GM18520 (cell line): ENCODE data around the gene LRTM2.

Source experiments
- ATAC-seq: cut with Tn5 transposase; IDR thresholded peaks from one replicate; pipeline ENCODE4 v1.9.1; 2021; ENCODE audit not compliant: unreplicated experiment

The LRTM2 gene

DNA sequence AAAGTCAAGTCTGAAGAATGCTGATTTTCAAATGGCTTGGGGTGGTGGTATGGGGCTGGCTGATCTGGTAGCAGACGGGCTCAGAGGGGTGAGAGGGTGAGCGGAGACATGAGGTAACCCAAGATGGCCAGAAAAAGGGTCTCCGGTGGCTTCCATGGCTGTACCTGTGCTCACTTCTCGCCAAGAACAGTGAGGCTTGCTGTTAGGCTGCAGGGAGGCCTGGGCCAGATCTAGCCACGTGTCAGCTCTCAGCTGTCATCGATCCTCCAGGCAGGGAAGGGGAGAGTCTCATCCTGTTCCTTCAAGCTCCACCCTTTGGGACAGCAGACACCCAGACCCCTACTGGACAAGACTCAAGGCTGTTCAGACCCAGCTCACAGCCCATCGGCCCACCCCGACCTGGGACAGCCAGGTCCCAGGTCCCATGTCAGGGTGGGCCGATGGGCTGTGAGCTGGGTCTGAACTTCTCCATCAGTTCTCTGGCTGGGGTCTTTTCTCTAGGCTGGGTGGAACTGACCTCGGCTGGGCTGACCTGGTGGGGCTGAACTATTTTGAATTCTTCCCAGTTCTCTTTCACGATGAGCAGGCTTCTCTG, 9.0 kb downstream of the LRTM2 start:
- no peak for ATAC-seq

DNA sequence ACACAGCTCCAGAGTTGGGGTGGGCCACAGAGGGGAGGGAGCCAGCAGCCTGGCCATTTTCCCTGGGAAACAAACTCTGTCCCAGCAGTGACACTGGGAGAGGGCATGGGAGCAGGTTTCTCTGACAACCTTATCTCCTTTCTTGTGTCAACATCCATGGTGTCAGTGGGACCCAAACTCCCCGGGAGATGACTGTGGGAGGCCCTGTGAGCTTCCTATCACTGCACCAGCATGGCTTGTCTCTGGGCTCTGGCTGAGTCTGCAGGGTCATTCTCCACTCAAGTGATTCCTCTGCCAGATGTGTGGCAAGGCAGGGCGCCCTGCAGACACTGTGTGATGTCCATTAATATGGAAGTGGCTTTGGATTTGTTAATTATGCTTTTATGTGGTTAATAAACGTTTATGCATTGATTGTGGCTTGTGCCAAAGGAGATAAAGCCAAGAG, 10.1 kb downstream of the LRTM2 start:
- no peak for ATAC-seq

DNA sequence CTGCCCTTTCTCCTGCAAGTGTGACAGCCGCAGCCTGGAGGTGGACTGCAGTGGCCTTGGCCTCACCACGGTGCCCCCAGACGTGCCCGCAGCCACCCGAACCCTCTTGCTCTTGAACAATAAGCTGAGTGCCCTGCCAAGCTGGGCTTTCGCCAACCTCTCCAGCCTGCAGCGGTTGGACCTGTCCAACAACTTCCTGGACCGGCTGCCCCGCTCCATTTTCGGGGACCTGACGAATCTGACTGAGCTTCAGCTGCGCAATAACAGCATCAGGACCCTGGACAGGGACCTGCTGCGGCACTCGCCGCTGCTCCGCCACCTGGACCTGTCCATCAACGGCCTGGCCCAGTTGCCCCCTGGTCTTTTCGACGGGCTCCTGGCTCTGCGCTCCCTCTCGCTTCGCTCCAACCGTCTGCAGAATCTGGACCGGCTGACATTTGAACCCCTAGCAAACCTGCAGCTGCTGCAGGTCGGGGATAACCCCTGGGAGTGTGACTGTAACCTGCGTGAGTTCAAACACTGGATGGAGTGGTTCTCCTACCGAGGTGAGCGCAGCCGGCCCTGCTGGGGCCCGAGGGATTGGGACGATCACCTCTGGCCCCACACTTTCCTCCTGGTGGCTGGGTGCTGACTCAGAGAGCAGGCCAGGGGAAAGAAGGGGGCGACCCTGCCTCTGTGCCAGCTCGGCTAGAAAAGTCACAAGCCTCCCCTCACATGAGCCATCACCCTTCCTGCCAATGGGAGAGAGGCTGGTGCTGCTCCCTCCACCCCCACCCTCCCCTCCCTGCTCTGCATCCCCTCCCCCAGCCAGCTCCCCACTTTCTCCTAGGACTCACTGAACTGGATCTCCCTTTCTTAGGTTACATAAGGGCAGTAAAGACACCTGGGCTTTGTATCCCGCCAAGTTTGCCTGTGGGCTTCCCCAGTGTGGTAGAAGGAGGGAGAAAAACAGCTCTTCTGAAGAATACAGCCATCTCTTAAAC, 10.9 kb downstream of the LRTM2 start:
- no peak for ATAC-seq

DNA sequence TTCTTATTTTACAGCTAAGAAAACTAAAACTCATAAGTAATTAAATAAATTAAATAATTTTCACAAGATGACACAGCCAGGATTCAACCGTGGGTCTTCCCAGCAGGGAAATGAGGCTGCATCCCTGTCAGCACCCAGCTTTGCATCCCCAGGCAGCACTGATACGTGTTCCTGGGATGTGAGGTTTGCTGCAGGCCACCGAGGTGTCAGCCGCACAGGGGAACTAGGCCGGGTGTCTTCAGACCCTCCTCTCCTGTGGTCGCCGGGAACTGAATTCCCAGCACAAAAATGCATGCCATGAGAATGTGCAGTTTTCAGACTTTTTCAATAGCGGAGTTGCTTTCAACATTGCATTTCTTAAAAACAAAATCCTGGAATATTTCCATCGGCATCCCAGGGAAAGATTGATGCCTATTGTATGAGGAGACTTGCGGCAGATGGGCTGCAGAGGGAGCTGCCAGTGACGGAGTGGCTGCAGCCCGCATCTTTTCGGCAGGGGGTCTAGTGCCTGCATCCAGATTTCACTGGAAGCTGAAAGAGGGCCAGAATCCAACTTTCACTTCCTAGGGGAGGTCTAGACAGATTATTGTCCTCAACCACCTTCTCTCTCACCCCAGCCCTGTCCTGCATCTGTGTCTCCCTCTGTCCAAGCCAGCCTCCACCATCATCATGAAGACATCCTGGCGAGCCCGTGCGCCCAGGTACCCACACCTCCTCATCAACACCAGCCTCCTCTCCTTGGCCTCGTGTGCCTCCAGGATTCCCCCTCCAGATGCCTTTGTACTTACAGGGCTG, 12.6 kb downstream of the LRTM2 start:
- ATAC-seq, result no peak

DNA sequence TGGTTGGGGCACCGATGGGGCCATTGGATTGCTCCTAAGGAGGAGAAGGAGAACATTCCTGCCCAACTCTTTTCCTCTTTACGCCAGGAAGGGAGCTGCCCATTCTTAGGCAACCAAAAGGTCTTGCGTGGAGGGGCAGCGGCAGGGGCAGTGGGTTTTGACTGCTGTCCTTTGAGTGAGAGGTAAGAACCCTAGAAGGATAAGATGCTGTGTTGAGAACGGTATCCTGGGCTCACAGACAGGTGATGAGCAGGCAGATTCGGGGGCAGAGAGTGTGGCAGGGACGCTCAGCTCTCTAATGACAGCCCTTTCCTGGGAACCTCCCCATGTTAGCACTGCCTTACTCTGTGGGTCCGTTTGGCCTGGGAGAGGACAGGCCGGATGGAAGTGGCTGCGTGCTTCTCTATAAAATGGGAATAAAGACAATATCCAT, 13.2 kb downstream of the LRTM2 start:
- ATAC-seq, result no peak

DNA sequence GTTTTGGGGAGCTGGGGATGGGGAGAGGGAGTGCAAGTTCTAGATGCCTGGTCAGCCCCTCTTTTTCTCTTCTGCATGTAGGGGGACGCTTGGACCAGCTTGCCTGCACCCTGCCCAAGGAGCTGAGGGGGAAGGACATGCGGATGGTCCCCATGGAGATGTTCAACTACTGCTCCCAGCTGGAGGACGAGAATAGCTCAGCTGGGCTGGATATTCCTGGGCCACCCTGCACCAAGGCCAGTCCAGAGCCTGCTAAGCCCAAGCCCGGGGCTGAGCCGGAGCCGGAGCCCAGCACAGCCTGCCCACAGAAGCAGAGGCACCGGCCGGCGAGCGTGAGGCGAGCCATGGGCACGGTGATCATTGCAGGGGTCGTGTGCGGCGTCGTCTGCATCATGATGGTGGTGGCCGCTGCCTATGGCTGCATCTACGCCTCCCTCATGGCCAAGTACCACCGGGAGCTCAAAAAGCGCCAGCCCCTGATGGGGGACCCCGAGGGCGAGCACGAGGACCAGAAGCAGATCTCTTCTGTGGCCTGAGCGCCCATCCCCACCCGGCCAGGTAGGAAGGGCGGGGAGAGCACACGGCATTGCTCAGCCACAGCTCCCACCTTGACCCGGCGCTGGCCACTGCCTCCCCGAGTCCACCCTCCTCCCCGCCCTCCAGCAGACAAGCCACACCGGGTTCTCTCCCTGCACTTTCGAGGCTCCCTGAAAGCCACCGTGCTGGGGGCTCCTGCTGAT, 14.0 kb downstream of the LRTM2 start:
- no peak for ATAC-seq

DNA sequence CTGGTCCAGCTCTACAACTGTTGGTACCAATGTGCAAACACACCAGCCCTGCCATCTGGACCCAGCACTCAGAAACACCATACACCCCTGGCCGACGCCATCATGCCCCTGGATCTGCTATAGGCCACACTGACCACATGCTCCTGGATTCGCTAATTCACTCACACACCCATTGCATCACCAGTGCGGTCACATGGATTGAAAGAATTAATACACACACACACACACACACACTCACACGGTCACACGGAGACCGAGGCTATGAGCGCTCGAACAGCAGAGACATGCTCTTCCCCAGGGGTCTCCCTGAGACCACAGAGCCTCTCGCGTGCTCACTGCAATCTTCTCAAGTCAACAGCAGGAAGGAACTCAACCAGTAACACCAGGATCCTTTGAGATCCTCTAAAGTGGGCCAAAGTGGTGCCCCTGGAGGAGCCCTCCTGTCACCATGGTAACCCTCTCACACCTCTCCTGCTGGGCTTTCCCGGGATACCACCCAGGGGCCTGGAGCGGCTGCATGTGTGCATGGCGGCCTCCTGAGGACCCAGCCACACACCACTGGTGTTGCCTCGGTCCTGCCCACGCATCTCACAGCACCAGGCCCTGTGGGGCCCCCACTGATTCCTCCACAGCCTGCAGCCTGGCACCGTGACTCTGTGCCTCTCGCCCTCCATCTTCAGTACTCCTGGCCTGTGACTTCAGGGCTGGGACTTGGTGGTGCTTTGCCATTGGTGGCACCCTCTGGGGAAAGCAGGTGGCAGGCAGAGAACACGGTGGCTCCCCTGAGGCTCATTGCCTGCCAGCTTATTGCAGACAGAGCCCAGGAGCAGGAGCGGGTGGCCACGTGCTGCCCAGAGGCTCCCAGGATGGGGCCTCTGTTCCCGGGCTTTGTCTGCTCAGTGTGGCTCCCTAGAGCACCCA, 15.1 kb downstream of the LRTM2 start:
- ATAC-seq, result no peak

DNA sequence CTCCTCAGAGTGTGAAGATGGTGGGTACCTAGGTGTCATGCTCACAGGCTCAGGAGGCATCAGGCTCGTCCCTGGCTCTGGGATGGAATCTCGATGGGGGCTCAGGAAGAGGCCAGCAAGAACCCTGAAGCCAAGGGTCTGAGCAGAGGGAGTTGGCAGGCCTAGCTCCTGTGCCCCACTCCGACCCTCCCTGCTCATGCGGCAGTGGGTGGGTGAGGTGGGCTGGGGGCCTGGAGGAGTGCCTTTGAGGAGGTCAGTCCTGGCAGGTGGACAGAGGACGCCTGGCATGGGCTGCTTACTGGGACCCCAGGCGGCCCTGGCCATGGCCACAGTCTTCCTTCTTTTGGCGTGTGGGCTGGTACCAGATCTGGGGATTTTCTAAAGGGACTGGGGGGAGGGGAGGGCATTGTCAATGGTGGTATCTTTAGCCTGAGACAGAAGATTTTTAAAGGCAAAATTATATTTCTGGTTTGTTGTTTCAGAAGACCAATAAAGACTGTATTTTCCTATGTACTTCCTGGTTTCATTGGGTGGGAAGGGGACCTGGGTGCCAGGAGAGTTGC, 16.0 kb downstream of the LRTM2 start:
- ATAC-seq, result no peak

DNA sequence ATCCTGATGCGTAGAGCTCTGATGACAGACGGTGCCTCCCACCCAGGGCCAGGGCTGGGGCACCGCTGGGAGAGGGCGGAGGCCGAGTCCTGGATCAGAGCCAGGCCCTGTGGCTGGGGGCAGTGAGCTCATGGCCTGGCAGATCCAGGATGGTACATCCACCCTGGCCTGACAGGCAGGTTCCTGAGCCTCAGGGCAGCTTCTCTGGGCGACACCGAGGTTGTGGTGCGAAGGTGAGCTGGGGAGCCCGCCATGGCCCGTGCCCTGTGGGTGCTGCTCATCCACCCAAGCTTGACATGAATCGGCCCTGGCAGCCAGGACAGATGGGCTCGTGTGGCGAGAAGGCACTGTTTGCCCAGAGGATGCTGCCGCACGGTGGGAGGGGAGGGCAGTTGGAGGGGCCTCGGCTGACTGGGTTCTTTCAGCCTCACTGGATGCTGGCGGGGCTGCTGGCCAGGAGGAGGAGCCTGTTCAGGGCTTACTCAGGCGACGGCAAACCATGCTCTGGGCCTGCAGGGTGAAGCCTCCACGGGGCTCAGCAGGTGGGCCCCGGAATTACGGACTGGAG, 16.6 kb downstream of the LRTM2 start:
- ATAC-seq, result no peak

DNA sequence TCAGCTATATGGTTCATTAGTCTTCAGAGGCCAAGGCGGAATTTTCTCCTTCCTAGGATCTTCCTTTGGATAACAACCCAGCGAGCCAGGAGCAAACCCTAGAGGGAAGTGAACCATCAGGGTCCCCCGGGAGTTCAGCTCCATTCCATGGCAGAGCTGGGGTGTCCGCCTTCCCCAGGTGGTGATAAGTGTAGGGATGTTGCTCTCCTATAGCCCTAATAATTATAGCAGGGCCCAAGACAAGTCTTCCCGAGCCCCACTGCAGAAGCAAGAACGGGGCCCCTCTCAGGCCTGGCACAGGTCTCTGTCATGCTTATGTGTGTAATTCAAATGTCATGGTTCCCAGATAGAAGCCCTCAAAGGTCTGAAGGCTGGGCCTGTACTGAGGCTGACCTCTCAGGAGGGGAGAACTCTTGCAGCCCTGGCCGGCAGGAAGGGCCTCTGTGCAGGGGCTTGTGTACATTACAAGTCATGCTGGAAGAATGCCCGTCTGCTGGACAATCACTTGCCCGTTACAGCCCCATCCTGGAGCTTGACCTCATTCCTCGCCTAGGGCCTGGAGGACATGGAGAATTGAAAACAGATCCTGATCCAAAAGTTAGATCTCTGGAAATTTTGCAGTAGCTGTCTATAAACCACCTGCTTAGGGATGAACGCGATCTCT, 17.3 kb downstream of the LRTM2 start:
- no peak for ATAC-seq

DNA sequence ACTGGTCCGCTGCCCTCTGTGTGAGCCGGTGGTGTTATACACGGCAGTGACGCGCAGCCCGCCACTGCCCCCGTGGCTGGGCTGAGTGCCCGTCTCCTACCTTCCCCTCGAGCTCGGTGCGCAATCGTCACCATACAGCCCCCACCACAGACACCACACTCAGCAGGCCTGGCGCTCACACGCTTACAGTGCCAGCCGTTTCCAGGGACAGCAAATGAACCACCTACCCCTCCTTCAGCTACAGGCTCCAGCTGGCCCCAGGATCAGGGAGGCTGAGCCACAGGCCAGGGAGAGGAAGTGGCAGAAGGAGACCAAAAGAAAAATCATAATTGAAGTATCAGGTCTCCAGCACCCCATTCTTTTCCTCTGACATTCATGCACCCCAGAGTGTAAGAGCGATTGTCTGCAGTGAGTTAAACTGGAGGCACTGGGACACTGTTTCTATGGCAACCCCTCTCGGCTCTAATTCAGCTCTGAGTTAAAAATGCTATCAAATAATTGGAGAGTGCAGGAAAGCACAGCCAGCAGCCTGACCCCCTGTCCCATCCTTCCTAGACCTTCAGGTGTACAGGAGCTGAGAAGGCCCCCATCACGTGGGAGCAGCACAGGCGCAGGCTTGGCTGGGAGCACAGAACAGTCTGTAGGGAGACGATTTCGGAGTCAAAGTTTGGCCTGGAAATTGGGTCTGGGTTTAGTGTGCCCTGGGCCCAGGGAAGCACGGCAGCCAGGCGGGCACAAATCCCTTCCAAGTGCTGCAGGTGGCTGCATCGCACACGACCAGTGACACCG, 18.0 kb downstream of the LRTM2 start:
- ATAC-seq, result no peak

DNA sequence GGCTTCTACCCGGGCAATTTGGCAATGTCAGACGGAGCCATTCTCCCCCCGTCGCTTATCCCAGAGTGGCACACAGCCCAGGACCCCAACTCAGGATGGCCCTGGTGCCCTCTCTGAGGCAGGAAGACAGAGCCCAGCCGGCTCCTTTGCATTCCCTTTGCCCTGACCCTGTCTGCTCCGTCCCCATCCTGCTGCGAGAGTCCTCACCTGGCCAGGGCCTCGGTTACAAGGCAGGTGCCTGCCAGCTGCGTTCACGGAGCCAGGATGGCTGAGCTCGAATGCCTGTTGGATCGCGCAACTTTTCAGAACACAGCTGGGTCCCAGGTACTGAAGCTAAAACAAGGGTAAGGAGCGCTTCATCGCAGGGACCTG, 18.6 kb downstream of the LRTM2 start:
- ATAC-seq, result no peak

DNA sequence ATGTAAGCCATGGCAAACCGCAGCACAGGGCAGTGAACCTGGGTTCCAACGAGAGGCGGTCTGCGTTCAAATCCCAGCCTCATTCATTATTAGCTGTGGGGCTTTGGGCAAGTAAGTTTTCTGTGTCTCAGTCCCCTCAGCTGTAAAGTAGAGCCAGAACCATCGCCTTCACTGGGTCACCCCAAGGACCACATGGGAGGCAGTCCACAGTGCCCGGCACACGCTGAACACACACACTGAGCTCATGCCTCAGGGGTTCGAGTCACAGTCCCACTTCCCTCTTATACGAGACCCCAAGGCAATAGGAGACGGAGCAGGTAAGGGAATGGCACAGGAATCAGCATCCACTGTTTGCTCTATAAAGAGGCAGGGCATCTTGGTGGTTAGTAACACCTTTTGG, 19.1 kb downstream of the LRTM2 start:
- ATAC-seq, result no peak

DNA sequence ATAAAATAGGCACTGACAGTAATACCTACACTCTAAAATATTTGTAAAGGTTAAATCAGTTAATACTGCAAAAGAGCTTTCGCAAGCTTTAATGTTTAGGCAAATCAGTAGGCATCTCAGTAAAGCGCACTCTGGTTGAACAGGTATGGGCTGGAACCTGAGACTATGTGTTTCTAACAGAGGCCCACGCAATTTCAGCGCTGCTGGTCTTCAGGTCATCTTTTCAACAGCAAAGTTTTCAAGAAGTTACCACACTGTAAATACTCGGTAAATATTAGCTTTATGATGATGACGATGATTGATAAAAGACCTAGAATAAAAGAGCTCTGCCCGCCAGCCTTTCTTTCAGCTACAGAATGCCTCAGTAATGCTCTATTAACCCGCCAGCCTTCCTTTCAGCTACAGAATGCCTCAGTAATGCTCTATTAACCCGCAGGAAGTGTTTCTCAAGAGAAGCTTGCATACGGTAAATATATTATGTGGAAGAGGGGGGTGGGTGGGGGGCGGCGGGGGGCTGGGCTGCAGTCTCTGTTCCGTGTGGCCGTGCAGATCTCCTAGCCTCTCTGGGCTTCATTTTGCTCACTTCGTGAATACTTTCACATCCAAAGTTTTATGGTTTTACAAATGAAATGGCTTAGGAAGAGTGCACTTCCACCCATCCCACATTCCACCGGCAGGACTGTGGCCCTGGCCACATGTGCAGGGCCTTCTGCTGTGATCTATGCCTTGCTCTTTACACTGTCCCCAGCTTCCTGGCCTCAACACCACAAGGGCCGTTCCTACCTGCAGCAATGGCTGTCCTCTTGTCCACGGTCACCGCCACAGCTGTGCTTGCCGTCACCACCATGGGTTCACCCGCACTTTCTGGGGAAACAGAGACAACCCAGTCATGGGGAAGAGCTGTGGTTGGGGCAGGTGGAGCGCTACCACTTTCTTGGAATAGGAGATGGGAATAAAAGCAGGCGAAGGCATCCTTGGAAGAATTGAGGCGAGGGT, 19.9 kb downstream of the LRTM2 start:
- ATAC-seq, result no peak

DNA sequence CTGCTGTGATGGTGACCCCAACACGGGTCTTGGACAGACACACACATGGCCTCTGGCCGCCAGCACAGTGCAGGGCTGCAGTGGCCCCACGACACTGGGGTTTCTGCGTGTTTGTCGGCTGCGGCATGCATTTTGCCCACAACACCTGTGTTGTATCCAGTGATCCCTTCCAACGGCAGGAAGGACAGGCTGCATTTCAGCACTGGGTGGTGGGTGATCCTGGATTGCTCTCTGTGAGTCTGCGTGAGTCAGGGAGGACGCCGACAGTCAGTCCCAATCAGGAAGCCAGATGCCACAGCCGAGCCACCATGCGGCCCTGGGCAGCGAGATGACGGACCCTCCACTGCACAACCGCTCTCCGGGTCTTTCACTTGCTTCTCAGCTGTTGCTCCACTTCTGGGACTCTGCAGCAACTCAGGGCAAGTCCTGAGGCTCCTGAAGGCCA, 20.6 kb downstream of the LRTM2 start:
- ATAC-seq, result no peak

DNA sequence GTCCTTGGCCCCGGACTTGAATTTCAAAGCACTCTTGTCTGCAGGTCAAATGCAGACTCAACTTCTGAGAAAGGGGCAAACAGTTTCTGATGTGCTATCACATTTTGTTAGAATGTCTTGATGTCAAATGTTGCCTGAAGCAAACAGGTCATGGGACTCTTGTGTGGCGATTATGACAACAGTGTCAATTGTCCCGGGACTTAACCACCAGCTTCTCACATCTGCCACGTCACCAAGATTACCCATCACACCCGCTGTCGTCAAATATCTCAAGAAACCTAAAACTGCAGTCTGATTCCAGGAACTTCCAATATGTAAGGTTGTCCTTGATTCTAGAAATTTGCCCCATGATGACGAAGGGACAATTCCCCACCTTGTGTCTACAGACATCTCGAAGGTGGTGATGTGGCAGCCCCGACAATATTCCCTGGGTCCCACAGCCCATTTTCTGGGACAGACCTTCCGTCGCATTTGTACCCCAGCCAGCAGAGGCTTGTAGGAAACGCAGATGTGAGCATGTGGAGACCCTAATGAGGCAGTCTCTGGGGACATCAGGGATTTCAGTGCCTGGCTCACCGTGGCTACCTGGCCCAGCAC, 21.3 kb downstream of the LRTM2 start:
- ATAC-seq, result no peak
